Liver (tissue), 9 donors: ENCODE results near the gene KRT71. TPM values are rescaled to one million over a fixed set of nuclear protein-coding genes. Genes with fewer than 3 reads are reported as not detected.

Source experiments
- DNase-seq: peaks from one replicate; pipeline ENCODE4 v3.0.0-alpha.2; 2017; ENCODE audit warnings: low spot score
- H3K27ac ChIP-seq, 2 donors: one replicate each; pipeline ENCODE4 v1.7.0; 2013; ENCODE audit warnings: inconsistent platforms in 2 of 2, low read length in 2 of 2, control low read depth in 1 of 2, low read depth in 1 of 2, mild to moderate bottlenecking in 1 of 2
- H3K27me3 ChIP-seq, 4 donors: one replicate each; pipeline versions ENCODE4 v1.6.1 to v1.7.0; 2013; ENCODE audit warnings: low read length in 3 of 4, inconsistent platforms in 1 of 4, mild to moderate bottlenecking in 1 of 4, moderate library complexity in 1 of 4; ENCODE audit not compliant: control insufficient read depth in 4 of 4, insufficient read depth in 4 of 4
- H3K36me3 ChIP-seq, 4 donors: one replicate each; pipeline versions ENCODE4 v1.6.1 to v1.7.0; 2013; ENCODE audit warnings: low read length in 3 of 4, mild to moderate bottlenecking in 3 of 4, low read depth in 1 of 4, moderate library complexity in 1 of 4; ENCODE audit not compliant: control insufficient read depth in 4 of 4, insufficient read depth in 3 of 4
- H3K4me1 ChIP-seq, 4 donors: one replicate each; pipeline versions ENCODE4 v1.6.1 to v1.7.0; 2013; ENCODE audit warnings: low read length in 3 of 4, mild to moderate bottlenecking in 3 of 4, moderate library complexity in 1 of 4; ENCODE audit not compliant: control insufficient read depth in 4 of 4, insufficient read depth in 4 of 4
- H3K4me3 ChIP-seq, 3 donors: one replicate each; pipeline versions ENCODE4 v1.6.1 to v1.7.0; 2013; ENCODE audit warnings: low read length in 3 of 3, control low read depth in 1 of 3, low read depth in 1 of 3, mild to moderate bottlenecking in 1 of 3
- H3K9ac ChIP-seq, 2 donors: one replicate each; pipeline ENCODE4 v1.7.0; 2013; ENCODE audit warnings: low read length in 2 of 2, mild to moderate bottlenecking in 2 of 2, moderate library complexity in 2 of 2, control low read depth in 1 of 2, low read depth in 1 of 2
- H3K9me3 ChIP-seq, 4 donors: one replicate each; pipeline versions ENCODE4 v1.6.1 to v1.7.0; 2013; ENCODE audit warnings: low read length in 3 of 4; ENCODE audit not compliant: control insufficient read depth in 4 of 4
- ATF3 ChIP-seq: IDR thresholded peaks from 2 replicates; pipeline ENCODE4 v1.6.1; 2016; ENCODE audit warnings: antibody characterized with exemption
- CTCF ChIP-seq: fragments of 150-350 bp; IDR thresholded peaks from 2 replicates; pipeline ENCODE4 v1.5.1; 2017; ENCODE audit warnings: improper control_type of control experiment, low read depth, low read length; ENCODE audit not compliant: missing input control
- EGR1 ChIP-seq, 2 donors: IDR thresholded peaks; 2 replicates each; pipeline ENCODE4 v1.6.1; 2016 to 2018; ENCODE audit warnings: antibody characterized with exemption in 2 of 2, low read depth in 2 of 2
- FOXA1 ChIP-seq: IDR thresholded peaks from 2 replicates; pipeline ENCODE4 v1.6.1; 2016; ENCODE audit warnings: antibody characterized with exemption
- FOXA2 ChIP-seq: IDR thresholded peaks from 2 replicates; pipeline ENCODE4 v1.6.1; 2016; ENCODE audit warnings: antibody characterized with exemption
- GABPA ChIP-seq, 2 donors: IDR thresholded peaks in 1 of 2; conservative IDR thresholded peaks in 1 of 2; 2 replicates each; pipeline ENCODE4 v1.6.1; 2016; ENCODE audit warnings: antibody characterized with exemption in 2 of 2, mild to moderate bottlenecking in 1 of 2, moderate library complexity in 1 of 2
- HNF4A ChIP-seq, 2 donors: conservative IDR thresholded peaks; 2 replicates each; pipeline ENCODE4 v1.6.1; 2016; ENCODE audit warnings: antibody characterized with exemption in 2 of 2, mild to moderate bottlenecking in 2 of 2
- HNF4G ChIP-seq: IDR thresholded peaks from 2 replicates; pipeline ENCODE4 v1.6.1; 2016; ENCODE audit warnings: antibody characterized with exemption
- JUND ChIP-seq, 2 donors: IDR thresholded peaks; 2 replicates each; pipeline ENCODE4 v1.6.1; 2016; ENCODE audit warnings: antibody characterized with exemption in 2 of 2
- NR2F2 ChIP-seq: IDR thresholded peaks from 2 replicates; pipeline ENCODE4 v1.6.1; 2016; ENCODE audit warnings: antibody characterized with exemption
- RAD21 ChIP-seq, 2 donors: IDR thresholded peaks; 2 replicates each; pipeline ENCODE4 v1.6.1; 2016; ENCODE audit warnings: antibody characterized with exemption in 2 of 2, mild to moderate bottlenecking in 2 of 2
- REST ChIP-seq: IDR thresholded peaks from 2 replicates; pipeline ENCODE4 v1.6.1; 2016; ENCODE audit warnings: antibody characterized with exemption, mild to moderate bottlenecking
- RXRA ChIP-seq, 2 donors: IDR thresholded peaks; 2 replicates each; pipeline ENCODE4 v1.6.1; 2017 to 2018; ENCODE audit warnings: antibody characterized with exemption in 2 of 2, mild to moderate bottlenecking in 1 of 2
- SP1 ChIP-seq: IDR thresholded peaks from 2 replicates; pipeline ENCODE4 v1.6.1; 2018; ENCODE audit warnings: antibody characterized with exemption, mild to moderate bottlenecking
- TAF1 ChIP-seq: conservative IDR thresholded peaks from 2 replicates; pipeline ENCODE4 v1.6.1; 2016; ENCODE audit warnings: antibody characterized with exemption, mild to moderate bottlenecking
- YY1 ChIP-seq: IDR thresholded peaks from 2 replicates; pipeline ENCODE4 v1.6.1; 2016; ENCODE audit warnings: antibody characterized with exemption, mild to moderate bottlenecking
- ZBTB33 ChIP-seq: IDR thresholded peaks from 2 replicates; pipeline ENCODE4 v1.6.1; 2016; ENCODE audit warnings: antibody characterized with exemption
- WGBS: extraction: QIAGEN DNeasy Blood & Tissue Kit; methylation state at CpG from one replicate; pipeline ENCODE4 v1.1.7; 2013; 5-methylcytosine and 5-hydroxymethylcytosine counted together
- polyA plus RNA-seq, 2 donors: library from polyadenylated mRNA; stranded (reverse) in 1 of 2; unstranded in 1 of 2; fragments of 200-250 nt in 1 of 2; fragments of >200 nt in 1 of 2; fragmentation: Nextera tagmentation in 1 of 2; extraction: Ambion mirVana in 1 of 2; gene quantifications; one replicate each; pipeline versions ENCODE4 v1.2.1 to v1.2.3, GENCODE V29; 2013 to 2015
- total RNA-seq, 2 donors: library from RNA; depleted of rRNA; stranded (reverse); fragments of >200 nt; gene quantifications; one replicate each; pipeline ENCODE4 v1.2.3, GENCODE V29; 2014
- TF ChIP-seq, protein P1 (sequence below): IDR thresholded peaks from 2 replicates; pipeline ENCODE4 v1.6.1; 2016; ENCODE audit warnings: antibody characterized with exemption
- donor health status: healthy.
- donor health status: healthy.
- donor health status: healthy.
- donor health status: healthy.
- donor health status: healthy.

Gene KRT71
- total and polyA plus RNA-seq, 4 donors = not detected

DNA sequence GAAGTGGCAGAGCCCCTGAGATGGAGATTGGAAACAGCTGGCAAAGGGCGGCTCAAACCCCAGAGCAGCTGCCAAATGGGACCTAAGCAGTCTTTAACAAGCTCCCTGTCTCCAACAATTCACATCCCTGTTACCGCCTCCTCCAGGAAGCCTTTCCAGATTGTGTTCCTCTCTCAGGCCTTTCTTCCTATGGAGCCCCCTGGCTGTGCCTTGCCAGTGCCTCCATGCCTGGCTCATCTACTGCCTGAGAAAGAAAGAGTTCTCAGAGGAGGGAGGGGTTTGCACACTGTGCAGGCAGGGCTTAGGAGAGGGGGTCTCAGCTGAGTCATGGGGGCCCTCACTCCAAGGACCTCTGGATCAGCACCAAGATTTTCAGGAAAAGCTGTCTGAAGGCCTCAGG is 29.5 kb upstream of the KRT71 start:
- no peaks in the 10 kb centered on the region for H3K9me3 ChIP-seq
- 83% methylated on average over 2 of the region's 2 CpGs for WGBS
- no peak overlapping the region for H3K27ac ChIP-seq
- no peaks in the 10 kb centered on the region for H3K36me3 ChIP-seq
- H3K4me1 ChIP-seq = peaks cover 0 to 11% (median 4%) of the 10 kb centered on the region in 4 donors
- no peaks in the 10 kb centered on the region for H3K27me3 ChIP-seq
- DNase-seq = no peak
- H3K9ac ChIP-seq = no peak overlapping the region
- TF ChIP-seq TAF1 (no peak), RXRA (IDR thresholded peaks at IDR 0.05) (no peak), ATF3 (no peak), FOXA2 (no peak), NR2F2 (no peak), HNF4G (no peak), JUND (IDR thresholded peaks at IDR 0.05) (no peak), CTCF (no peak), ZBTB33 (no peak), SP1 (no peak), HNF4A (conservative IDR thresholded peaks at IDR 0.05) (no peak), RAD21 (IDR thresholded peaks at IDR 0.05) (no peak), FOXA1 (no peak), EGR1 (IDR thresholded peaks at IDR 0.05; ENCODE audit: low read depth in 2 of 2) (no peak), REST (no peak), YY1 (no peak), GABPA (IDR thresholded peaks at IDR 0.05 in 1 of 2, conservative IDR thresholded peaks at IDR 0.05 in 1 of 2) (no peak)
- TF ChIP-seq, protein P1, sequence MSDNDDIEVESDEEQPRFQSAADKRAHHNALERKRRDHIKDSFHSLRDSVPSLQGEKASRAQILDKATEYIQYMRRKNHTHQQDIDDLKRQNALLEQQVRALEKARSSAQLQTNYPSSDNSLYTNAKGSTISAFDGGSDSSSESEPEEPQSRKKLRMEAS = no peak
- no peak overlapping the region for H3K4me3 ChIP-seq

GRCh38 chr12:52581481-52581880 is 28.5 kb upstream of the KRT71 start:
- Histone ChIP-seq H3K9me3 (no peaks in the 10 kb centered on the region), H3K36me3 (no peaks in the 10 kb centered on the region), H3K27me3 (no peaks in the 10 kb centered on the region), H3K27ac (no peak overlapping the region), H3K4me1 (peaks cover 0 to 11% (median 4%) of the 10 kb centered on the region in 4 donors), H3K4me3 (no peak overlapping the region), H3K9ac (no peak overlapping the region)
- no peak for TF ChIP-seq FOXA2
- no peak for TF ChIP-seq RAD21 (IDR thresholded peaks at IDR 0.05)
- TF ChIP-seq RXRA (IDR thresholded peaks at IDR 0.05) = no peak
- no peak for TF ChIP-seq ATF3
- TF ChIP-seq, protein P1 = no peak
- no peak for TF ChIP-seq JUND (IDR thresholded peaks at IDR 0.05)
- no peak for TF ChIP-seq HNF4G
- TF ChIP-seq YY1 = no peak
- TF ChIP-seq FOXA1 = no peak
- TF ChIP-seq NR2F2 = no peak
- TF ChIP-seq ZBTB33 = no peak
- WGBS = 59% methylated on average over 6 of the region's 6 CpGs
- no peak for DNase-seq
